ENCODE measurements around the gene DAP.
"Not testable (repeated sequence)": the region's sequence is repeated elsewhere in the genome, so short reads cannot be mapped to it uniquely, and the experiment has no call there.

The DAP gene

DNA sequence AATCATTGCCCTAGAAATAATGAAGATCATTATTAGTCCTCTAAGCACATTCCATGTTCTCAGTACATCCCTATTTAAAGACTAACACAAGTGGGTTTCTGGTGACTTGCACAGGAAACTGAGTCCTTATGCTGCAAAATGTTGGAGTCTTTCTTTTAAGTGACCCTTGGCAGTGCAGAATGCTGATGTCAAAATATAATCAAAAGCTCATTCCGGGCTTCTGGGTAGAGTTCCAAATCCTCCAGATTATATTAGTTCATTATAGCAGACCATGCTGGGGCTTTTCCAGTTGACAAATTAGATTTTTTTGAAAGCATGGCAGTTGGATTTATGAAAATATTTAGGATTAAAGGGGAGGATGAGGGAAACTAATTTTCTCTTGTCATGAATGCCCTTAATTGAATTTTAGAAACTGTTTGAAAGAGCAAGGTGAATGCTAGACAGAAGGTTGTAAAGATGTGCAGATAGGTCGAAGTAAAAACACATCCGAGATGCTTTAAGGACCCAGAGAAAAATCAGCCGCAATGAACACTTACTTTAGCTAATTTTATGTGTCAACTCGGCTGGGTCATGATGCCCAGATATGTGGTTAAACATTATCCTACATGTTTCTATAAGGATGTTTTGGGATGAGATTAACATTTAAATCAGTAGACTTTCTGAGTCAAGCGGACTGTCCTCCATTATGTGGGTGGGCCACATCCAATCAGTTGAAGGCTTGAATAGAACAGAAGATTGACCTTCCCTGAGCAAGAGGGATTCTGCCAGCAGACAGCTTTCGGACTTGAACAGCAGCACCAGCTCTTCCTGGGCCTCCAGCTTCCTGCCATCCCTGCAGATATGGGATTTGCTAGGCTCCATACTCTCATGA, 88.7 kb downstream of the DAP start:
- Mint-ChIP-seq H3K27me3 (peaks cover 8% of the 10 kb centered on the region), H3K9me3 (no peaks in the 10 kb centered on the region), H3K27ac (no peak overlapping the region), H3K4me1 (ENCODE audit: low read depth) (no peaks in the 10 kb centered on the region), H3K4me3 (no peak overlapping the region), H3K36me3 (ENCODE audit: low read depth) (peaks cover 10% of the 10 kb centered on the region)

DNA sequence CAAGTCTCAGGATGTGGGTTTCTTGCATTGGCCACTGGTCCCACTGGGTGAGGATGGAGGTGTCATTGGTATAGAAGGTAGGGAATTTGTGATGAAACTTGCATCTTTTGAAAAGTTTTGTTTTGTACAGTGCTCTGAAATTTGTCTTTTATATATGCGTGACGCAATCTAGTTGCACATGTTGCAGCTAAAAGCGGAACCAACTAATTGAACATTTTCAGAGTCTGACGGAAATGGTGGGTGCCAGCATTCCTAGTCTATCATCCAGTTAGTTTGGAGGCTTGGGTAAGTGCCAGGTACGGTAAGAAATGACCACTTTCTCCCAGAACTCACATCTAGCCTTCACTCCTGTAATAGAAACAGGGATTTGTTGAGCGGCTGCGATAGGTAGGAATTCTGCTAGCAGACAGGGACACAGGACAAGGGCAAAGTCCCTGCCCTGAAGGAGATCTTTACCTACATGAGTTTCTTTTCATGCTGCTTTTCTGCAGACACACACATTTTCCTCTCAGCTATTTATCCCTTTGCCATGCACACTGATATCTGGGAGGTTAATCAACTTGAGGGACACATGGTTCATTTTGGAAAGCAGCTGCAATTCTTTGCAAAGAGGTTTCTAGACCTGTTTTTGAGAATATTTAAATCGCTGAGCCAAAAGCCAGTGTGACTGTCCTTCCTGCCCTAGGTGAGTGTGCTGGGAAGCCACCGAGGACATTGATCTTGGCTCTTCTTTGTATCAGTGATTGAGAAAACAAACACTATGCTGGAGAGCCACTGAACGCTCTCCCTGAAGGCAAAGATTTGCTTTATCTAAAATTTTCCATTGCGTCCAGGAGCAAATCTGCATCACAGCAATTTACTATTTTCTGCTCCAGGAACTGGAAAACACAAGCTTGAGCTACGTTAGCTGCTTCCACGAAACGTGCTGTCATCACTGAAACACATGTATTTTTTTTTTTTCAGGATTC, 89.7 kb downstream of the DAP start:
- Mint-ChIP-seq H3K27ac (no peak overlapping the region), H3K4me1 (ENCODE audit: low read depth) (no peaks in the 10 kb centered on the region), H3K4me3 (no peak overlapping the region), H3K27me3 (peaks cover 8% of the 10 kb centered on the region), H3K9me3 (no peaks in the 10 kb centered on the region), H3K36me3 (ENCODE audit: low read depth) (no peaks in the 10 kb centered on the region)

DNA sequence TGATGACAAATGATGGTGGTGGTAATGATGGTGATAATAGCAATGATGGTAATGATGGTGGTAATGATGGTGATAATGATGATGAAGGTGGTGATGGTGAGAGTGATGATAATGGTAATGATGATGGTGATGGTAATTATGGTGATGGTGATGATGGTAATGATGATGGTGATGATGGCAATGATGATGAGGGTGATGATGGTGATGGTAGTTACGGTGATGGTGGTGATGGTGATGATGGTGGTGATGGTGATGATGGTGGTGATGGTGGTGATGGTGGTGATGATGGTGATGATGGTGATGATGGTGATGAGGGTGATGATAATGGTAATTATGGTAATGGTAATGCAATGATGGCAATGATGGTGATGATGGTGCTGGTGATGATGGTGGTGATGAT, 91.1 kb downstream of the DAP start:
- no peak overlapping the region for H3K27ac Mint-ChIP-seq
- no peaks in the 10 kb centered on the region for H3K9me3 Mint-ChIP-seq
- H3K27me3 Mint-ChIP-seq = peaks cover 6% of the 10 kb centered on the region
- no peak overlapping the region for H3K4me3 Mint-ChIP-seq
- H3K36me3 Mint-ChIP-seq (ENCODE audit: low read depth) = no peaks in the 10 kb centered on the region
- no peaks in the 10 kb centered on the region for H3K4me1 Mint-ChIP-seq (ENCODE audit: low read depth)

DNA sequence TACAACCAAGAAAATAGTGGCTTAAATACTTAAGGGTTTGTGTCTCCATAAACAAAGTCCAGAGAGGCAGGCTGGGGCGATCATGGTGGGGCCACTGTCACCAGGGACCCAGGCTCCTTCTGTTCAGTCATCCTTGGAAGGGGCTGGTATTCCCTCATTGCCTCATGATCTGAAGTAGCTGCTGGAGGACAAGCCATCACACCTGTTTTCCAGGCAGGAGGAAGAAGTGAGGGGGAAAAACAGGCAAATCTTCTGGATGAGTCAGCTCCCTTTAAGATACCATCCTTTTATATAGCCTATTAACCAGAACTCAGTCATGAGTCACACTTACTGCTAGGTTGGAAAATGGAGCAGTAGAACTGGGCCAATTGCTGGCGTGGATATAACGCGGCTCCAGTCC, 92.3 kb downstream of the DAP start:
- Mint-ChIP-seq H3K27me3 (peaks cover 4% of the 10 kb centered on the region), H3K27ac (no peak overlapping the region), H3K9me3 (no peaks in the 10 kb centered on the region), H3K4me1 (ENCODE audit: low read depth) (no peaks in the 10 kb centered on the region), H3K4me3 (no peak overlapping the region), H3K36me3 (ENCODE audit: low read depth) (no peaks in the 10 kb centered on the region)

DNA sequence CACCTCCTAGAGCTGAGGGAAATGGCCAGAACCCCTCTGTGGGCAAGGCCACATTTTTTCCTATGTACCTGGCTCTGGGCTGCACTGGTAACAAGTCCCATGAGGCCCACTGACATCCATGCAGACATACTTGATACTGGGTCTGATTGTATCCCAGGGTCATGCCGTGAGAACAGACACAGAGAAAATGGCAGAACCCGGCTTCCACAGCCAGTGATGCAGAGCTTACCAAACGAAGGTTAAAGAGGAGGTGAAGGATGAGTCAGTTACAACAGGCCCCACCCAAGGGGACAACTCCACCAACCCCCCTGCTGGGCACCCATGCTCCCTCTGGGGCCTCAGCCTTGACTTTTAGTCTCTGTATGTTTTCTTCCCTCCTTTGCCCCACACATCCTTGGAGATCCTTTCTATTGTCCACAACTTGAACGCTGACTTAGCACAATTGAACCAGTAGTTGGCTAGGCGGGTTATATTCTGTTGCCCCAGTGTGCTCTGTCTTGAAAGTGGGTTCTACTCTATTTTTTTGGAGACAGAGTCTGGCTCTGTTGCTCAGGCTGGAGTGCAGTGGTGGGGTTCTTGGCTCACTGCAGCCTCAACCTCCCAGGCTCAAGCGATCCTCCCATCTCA, 93.5 kb downstream of the DAP start:
- peaks cover 4% of the 10 kb centered on the region for H3K27me3 Mint-ChIP-seq
- H3K4me3 Mint-ChIP-seq = no peak overlapping the region
- H3K36me3 Mint-ChIP-seq (ENCODE audit: low read depth) = no peaks in the 10 kb centered on the region
- no peak overlapping the region for H3K27ac Mint-ChIP-seq
- H3K4me1 Mint-ChIP-seq (ENCODE audit: low read depth) = no peaks in the 10 kb centered on the region
- H3K9me3 Mint-ChIP-seq = no peaks in the 10 kb centered on the region

DNA sequence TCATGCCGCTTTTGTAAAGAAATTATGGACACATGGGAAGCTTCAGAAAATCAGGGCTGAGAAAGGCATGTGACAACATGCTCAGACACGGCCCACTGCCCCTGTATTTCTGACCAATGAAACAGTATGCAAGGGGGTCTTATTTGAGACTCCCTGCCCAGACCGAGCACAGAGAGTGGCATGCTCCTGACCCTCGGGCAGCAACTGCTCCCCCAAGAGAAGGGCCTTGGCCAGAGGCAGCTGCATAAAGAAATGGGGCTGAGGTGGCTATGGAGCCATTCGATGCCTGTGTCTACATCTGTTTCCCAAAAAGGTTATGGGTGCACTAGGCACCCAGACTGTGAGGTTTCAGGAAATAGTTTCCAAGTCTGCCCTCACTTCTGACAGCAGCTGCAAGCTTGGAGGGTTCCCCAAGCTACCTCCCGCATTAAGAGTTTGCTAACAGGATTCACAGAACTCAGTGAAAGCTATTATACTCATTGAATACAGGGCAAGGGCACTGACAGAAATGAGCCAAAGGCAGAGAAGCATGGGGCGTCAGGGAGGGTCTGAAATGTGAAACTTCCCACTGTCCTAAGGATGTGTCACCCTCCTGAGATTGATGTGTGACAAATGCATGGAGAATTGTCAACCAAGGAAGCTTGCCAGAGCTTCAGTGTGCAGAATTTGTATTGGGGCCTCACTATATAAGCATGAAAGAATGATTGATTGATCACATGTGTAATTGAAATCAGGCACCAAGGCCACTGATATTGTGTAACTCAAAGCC, 94.3 kb downstream of the DAP start:
- H3K27ac Mint-ChIP-seq = no peak overlapping the region
- no peaks in the 10 kb centered on the region for H3K36me3 Mint-ChIP-seq (ENCODE audit: low read depth)
- H3K4me1 Mint-ChIP-seq (ENCODE audit: low read depth) = no peaks in the 10 kb centered on the region
- no peaks in the 10 kb centered on the region for H3K9me3 Mint-ChIP-seq
- H3K4me3 Mint-ChIP-seq = no peak overlapping the region
- H3K27me3 Mint-ChIP-seq = no peaks in the 10 kb centered on the region

DNA sequence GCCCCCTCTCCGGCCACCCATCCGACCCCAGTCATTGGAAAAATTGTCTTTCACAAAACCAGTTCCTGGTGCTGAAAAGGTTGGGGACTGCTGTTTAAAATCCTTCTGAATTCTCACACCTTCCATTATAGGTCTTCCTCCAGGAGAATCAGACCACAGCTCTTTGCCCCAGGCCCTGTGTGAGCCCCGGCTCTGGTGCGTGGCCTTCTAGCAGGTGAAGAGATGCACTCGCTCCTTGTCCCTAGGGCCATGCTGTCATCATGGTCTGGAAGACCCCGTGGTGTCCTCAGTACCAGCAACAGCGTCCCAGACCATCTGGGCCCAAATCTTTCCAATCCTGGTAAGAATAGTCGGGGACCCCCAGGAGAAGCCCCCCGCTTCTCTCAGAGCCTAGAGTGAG, 95.2 kb downstream of the DAP start:
- Mint-ChIP-seq H3K9me3 (no peaks in the 10 kb centered on the region), H3K4me1 (ENCODE audit: low read depth) (no peaks in the 10 kb centered on the region), H3K27ac (no peak overlapping the region), H3K4me3 (no peak overlapping the region), H3K36me3 (ENCODE audit: low read depth) (no peaks in the 10 kb centered on the region), H3K27me3 (no peaks in the 10 kb centered on the region)

DNA sequence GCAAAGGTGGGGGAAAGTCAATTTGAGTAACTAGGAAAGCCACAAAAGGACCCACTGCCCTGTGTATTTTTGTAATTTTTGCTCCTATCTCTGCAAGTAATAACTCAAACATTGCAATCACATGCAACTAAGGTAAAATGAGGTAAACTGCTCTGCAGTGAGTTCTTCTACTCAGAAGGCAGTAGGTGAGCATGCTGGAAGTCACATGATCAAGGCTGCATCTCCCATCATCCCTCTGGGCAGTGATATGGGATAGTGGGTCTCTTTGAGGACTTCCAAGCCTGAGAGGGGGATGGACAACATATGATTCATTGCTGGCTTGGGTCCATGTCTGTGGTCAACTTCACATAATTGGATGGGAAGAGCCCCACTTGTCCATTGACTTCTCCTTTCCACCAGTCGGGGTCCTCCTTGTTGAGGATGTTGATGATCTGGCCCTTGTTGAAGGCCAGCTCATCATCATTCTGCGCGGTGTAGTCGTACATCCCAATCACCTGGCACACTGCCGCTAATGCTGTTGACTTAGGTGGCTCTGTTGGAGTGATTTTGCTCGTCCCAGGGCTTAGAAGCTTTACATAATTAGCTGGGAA, 96.8 kb downstream of the DAP start:
- H3K27ac Mint-ChIP-seq; H3K9me3 Mint-ChIP-seq; H3K4me3 Mint-ChIP-seq; H3K27me3 Mint-ChIP-seq; H3K4me1 Mint-ChIP-seq (ENCODE audit: low read depth); H3K36me3 Mint-ChIP-seq (ENCODE audit: low read depth): not testable (repeated sequence)

DNA sequence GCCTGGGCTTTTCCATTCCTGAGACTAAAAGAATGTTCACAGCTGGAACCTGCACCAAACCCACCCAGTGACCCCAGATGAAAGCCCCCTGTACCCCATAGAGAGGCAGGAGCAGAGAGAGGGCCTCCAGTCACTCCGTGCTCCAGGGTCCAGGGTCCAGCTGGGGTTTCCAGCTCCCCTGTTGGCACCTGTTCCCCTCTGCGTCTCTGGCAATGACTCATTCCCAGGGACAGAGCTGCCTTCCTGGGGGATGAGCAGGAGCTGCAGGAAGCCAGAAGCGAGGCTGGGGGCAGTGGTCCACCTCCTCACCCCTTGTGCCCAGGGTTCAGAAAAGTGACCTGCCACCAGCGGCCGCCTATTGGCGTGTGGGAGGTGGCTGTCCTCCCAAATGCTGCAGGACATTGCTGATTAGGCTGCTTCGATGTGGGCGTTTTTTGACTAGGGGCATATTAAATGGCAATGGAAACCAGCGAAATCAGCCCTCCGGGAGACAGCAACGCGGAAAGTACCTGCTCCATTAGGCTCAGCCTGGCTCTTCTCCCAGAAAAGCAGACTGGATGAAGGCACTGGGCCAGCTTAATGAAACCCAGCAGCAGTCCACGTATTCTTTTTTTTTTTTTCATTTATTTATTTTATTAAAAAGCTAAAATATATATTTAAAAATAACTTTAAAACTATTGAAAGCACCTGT, 97.4 kb downstream of the DAP start:
- no peaks in the 10 kb centered on the region for H3K9me3 Mint-ChIP-seq
- H3K27ac Mint-ChIP-seq = no peak overlapping the region
- H3K4me3 Mint-ChIP-seq = no peak overlapping the region
- H3K27me3 Mint-ChIP-seq = no peaks in the 10 kb centered on the region
- no peaks in the 10 kb centered on the region for H3K4me1 Mint-ChIP-seq (ENCODE audit: low read depth)
- H3K36me3 Mint-ChIP-seq (ENCODE audit: low read depth) = no peaks in the 10 kb centered on the region

DNA sequence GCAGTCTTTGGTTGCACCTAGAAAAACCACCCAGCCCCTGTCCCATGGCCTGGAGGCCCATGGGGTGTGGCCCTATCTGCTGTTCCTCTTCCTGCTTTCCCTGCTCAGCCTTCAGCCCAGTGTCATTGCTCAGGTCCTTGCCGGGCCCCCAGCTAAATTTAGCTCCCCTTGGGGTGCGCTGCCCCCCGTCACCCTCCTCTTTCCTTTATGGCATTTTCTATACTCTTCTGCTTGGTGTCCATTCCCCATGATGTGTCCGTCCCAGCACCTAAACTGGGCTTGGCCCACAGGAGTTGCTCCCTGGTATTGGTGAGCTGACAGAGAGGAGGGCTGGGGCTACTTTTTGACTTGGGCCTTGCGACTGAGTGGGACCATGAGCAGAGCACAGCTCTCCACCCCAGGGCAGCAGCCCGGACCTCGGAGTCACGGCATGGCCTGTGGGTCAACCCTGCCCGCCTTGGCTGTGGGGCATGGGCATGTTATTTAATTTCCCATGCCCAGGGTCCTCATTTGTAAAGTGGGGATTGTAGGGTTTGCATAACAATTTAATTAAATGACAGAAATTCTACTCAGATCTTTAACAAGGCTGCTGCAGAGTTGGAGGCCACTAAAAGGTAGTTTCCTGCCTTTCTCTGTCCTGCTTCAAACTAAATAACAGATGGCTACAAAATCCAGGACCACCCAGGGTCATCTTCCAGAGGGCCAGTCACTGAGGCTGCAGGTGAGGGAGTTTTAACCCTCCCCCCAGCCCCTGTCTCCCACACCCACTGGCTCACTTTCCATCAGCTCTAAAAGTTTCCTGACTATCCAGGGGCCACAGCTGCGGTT, 98.2 kb downstream of the DAP start:
- H3K4me1 Mint-ChIP-seq (ENCODE audit: low read depth) = no peaks in the 10 kb centered on the region
- no peaks in the 10 kb centered on the region for H3K36me3 Mint-ChIP-seq (ENCODE audit: low read depth)
- H3K27me3 Mint-ChIP-seq = no peaks in the 10 kb centered on the region
- H3K27ac Mint-ChIP-seq = no peak overlapping the region
- no peaks in the 10 kb centered on the region for H3K9me3 Mint-ChIP-seq
- H3K4me3 Mint-ChIP-seq = no peak overlapping the region

DNA sequence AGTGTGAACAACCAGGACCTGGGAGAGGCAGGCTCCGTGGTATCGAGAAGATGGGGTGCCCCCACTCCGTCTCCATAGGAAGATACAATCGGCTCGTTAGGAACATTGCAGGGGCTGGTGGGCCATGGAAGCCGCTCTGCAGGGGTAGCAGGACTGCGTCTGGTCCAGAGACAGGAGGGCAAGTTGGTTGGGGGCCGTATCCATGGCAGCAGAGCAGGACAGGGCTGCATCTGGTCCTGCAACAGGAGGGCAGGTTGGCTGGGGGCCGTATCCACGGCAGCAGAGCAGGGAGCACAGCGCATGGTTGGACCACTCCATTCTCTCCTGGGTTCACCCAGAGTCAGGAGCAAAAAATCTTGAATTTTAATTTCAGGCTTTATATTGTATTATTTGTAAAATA, 99.0 kb downstream of the DAP start:
- no peaks in the 10 kb centered on the region for H3K4me1 Mint-ChIP-seq (ENCODE audit: low read depth)
- no peaks in the 10 kb centered on the region for H3K36me3 Mint-ChIP-seq (ENCODE audit: low read depth)

DNA sequence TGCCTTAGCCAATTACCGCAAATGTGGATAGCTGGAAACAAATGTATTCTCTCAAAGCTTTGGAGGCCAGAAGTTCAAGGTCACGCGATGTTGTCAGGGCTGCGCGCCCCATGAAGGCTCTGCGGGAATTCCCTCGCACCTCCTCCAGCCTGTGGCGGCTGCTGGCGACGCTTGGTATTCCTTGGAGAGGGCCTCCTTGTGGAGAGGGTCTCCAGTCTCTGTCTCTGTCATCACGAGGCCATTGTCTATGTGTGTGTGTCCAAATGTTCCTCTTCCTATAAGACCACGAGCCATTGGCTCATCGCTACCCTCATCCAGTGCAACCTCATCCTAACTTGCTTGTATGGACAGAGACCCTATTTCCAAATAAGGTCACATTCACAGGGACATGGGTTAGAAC, 99.6 kb downstream of the DAP start:
- Mint-ChIP-seq H3K4me3 (no peak overlapping the region), H3K36me3 (ENCODE audit: low read depth) (no peaks in the 10 kb centered on the region), H3K27me3 (no peaks in the 10 kb centered on the region), H3K9me3 (no peaks in the 10 kb centered on the region), H3K27ac (no peak overlapping the region), H3K4me1 (ENCODE audit: low read depth) (no peaks in the 10 kb centered on the region)

More for the DNA sequence above, 99.0 kb downstream of the DAP start:
- no peaks in the 10 kb centered on the region for H3K27me3 Mint-ChIP-seq
- H3K4me3 Mint-ChIP-seq = no peak overlapping the region
- H3K9me3 Mint-ChIP-seq = no peaks in the 10 kb centered on the region
- no peak overlapping the region for H3K27ac Mint-ChIP-seq

DNA sequence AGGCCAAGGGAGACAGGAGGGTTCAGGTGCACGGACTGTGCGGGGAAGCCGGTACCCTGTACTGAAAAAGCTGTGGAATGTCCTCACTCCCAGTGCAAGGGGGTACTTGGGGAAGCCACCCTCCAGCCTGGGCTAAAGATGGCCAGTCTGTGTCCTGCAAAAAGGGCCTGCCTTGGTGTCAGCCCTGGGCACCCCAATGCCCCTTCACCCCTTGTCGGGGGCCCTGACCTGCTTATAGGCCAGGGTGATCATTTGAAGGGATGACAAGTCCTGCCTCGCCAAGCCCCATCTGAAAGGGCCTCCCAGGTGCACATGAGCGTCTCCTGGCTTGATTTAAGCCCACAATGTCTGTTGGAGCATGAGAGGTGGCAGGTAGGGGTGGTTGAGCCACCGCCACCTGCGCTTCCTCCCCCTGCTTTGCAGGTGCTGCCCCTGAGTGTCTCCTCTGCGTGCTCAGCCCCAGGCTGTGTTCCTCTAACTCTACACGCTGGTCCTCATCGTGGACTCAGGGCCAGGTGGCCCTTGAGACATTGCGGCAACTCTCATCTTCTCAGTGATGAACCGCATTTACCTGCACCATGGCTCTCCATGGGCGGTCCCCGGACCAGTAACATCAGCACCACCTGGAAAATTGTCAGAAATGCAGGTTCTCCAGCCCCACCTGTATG, 100.2 kb downstream of the DAP start:
- no peak overlapping the region for H3K27ac Mint-ChIP-seq
- no peaks in the 10 kb centered on the region for H3K36me3 Mint-ChIP-seq (ENCODE audit: low read depth)
- H3K4me1 Mint-ChIP-seq (ENCODE audit: low read depth) = no peaks in the 10 kb centered on the region
- no peaks in the 10 kb centered on the region for H3K9me3 Mint-ChIP-seq
- no peaks in the 10 kb centered on the region for H3K27me3 Mint-ChIP-seq
- H3K4me3 Mint-ChIP-seq = no peak overlapping the region

Data from stimulated activated naive CD8-positive, alpha-beta T cell treated with anti-CD3 and anti-CD28 coated beads, Interleukin-15, Interleukin-2, amounts not matched to agents 100 ng/mL and 50 ng/mL, for 24 hours (primary cell).